Dermis microvascular lymphatic vessel endothelial cell (primary cell): ENCODE data around the gene HCN2. TPM values are rescaled to one million over a fixed set of nuclear protein-coding genes. Genes with fewer than 3 reads are reported as not detected.

Experiments used
- DNase-seq, 2 donors: peaks; one replicate each; pipeline versions ENCODE4 v3.0.0 to v3.0.0-alpha.2; 2010; ENCODE audit warnings: low read depth in 2 of 2
- total RNA-seq: library from RNA; depleted of rRNA; stranded (reverse); fragments of >200 nt; gene quantifications from 2 replicates; pipeline ENCODE4 v1.2.1, GENCODE V29; 2014

The HCN2 gene
- 0.39 and 0.76 TPM in 2 replicates for total RNA-seq

GRCh38 chr19:589693-590395 is at the start of gene HCN2:
TSS of gene HCN2 (plus strand) at chr19:589881. CDS start at chr19:589946, 65 bp downstream.
- DNase-seq: no peak

- DNase-seq: no peak
Measured at GRCh38 chr19:540867-541637, 48.6 kb upstream of the HCN2 start.

- no peak for DNase-seq
Measured at GRCh38 chr19:541699-542098, 48.0 kb upstream of the HCN2 start.

GRCh38 chr19:542173-542866 is 47.4 kb upstream of the HCN2 start:
- no peak for DNase-seq

GRCh38 chr19:543910-544608 is 45.6 kb upstream of the HCN2 start, which contains the start of gene GZMM:
TSS of gene GZMM (plus strand) at chr19:544053. CDS start at chr19:544072, 19 bp downstream.
- DNase-seq: no peak

GRCh38 chr19:547117-547516 is 42.6 kb upstream of the HCN2 start:
- no peak for DNase-seq

GRCh38 chr19:547836-548720 is 41.6 kb upstream of the HCN2 start:
- no peak for DNase-seq

GRCh38 chr19:548886-549830 is 40.5 kb upstream of the HCN2 start:
- DNase-seq: no peak

- DNase-seq: no peak
Measured at GRCh38 chr19:554817-555216, 34.9 kb upstream of the HCN2 start.

- DNase-seq: no peak
Measured at GRCh38 chr19:555474-555808, 34.2 kb upstream of the HCN2 start.

GRCh38 chr19:556611-557382 is 32.9 kb upstream of the HCN2 start:
- DNase-seq: no peak

GRCh38 chr19:558770-559439 is 30.8 kb upstream of the HCN2 start:
- no peak for DNase-seq

- DNase-seq: no peak
Measured at GRCh38 chr19:560121-560520, 29.6 kb upstream of the HCN2 start.

GRCh38 chr19:566403-566802 is 23.3 kb upstream of the HCN2 start:
- no peak for DNase-seq

- DNase-seq: no peak
Measured at GRCh38 chr19:566844-567243, 22.8 kb upstream of the HCN2 start.

GRCh38 chr19:567296-567900 is 22.3 kb upstream of the HCN2 start:
- no peak for DNase-seq

GRCh38 chr19:570251-570686 is 19.4 kb upstream of the HCN2 start:
- peak in 1 of 2 donors; percentile 30 for DNase-seq
